OCI-LY7 (cell line): ENCODE measurements around the gene TMEM215. TPM values are rescaled to one million over a fixed set of nuclear protein-coding genes. Genes with fewer than 3 reads are reported as not detected.

Experiments
- BruUV-seq: library from RNA; stranded (reverse); fragments of 400-500 nt; replicated peaks from 2 replicates; lab custom pipeline; 2021; lab: Mats Ljungman, UMichigan
- CTCF ChIA-PET: fragments of 300-600 bp; sonication (Branson Sonifier 250); formaldehyde crosslinking; loops from one replicate; lab custom pipeline; 2022; ENCODE audit warnings: antibody characterized with exemption; ENCODE audit not compliant: unreplicated experiment; lab: Charles Lee
- POLR2A ChIA-PET: fragments of 300-600 bp; sonication (Branson Sonifier 250); formaldehyde crosslinking; loops from one replicate; lab custom pipeline; 2022; ENCODE audit warnings: antibody characterized with exemption; lab: Charles Lee
- DNase-seq: peaks from one replicate; pipeline ENCODE4 v3.0.0-alpha.2; 2015; ENCODE audit warnings: low spot score
- H2AFZ ChIP-seq: fragments of 200-600 bp; sonication (generic), shearing (Covaris generic); 2 replicates; pipeline ENCODE4 v1.6.1; 2014; ENCODE audit warnings: mild to moderate bottlenecking, antibody characterized with exemption, low read length, moderate library complexity
- H3K27ac ChIP-seq: fragments of 200-600 bp; sonication (generic); 2 replicates; pipeline ENCODE4 v1.5.1; 2014; ENCODE audit warnings: mixed run types, low read depth, mild to moderate bottlenecking, moderate library complexity, low read length, inconsistent platforms; ENCODE audit not compliant: poor library complexity, severe bottlenecking
- H3K36me3 ChIP-seq: fragments of 200-600 bp; sonication (generic); 2 replicates; pipeline ENCODE4 v1.6.1; 2014; ENCODE audit warnings: mild to moderate bottlenecking, antibody characterized with exemption, low read length, moderate library complexity, mixed read lengths; ENCODE audit not compliant: insufficient read depth
- H3K4me1 ChIP-seq: fragments of 200-600 bp; sonication (generic); 2 replicates; pipeline ENCODE4 v1.5.1; 2014; ENCODE audit warnings: mild to moderate bottlenecking, low read length; ENCODE audit not compliant: insufficient read depth, poor library complexity, severe bottlenecking
- H3K4me2 ChIP-seq: fragments of 200-600 bp; sonication (generic); 2 replicates; pipeline ENCODE4 v1.6.1; 2014; ENCODE audit warnings: mild to moderate bottlenecking, low read length
- H3K4me3 ChIP-seq: fragments of 200-600 bp; sonication (generic); 2 replicates; pipeline ENCODE4 v1.5.1; 2014; ENCODE audit warnings: mild to moderate bottlenecking, low read depth, low read length; ENCODE audit not compliant: poor library complexity, severe bottlenecking
- H3K79me2 ChIP-seq: fragments of 200-600 bp; sonication (generic); 2 replicates; pipeline ENCODE4 v1.6.1; 2016; ENCODE audit warnings: low read depth, mild to moderate bottlenecking, low read length, moderate library complexity, mixed read lengths; ENCODE audit not compliant: insufficient read depth
- H3K9me2 ChIP-seq: fragments of 200-600 bp; sonication (generic); 2 replicates; pipeline ENCODE4 v1.6.1; 2016; ENCODE audit warnings: mild to moderate bottlenecking, low read length, mixed read lengths; ENCODE audit not compliant: insufficient read depth
- H3K9me3 ChIP-seq: fragments of 200-600 bp; sonication (generic); 2 replicates; pipeline ENCODE4 v1.6.1; 2014; ENCODE audit warnings: mild to moderate bottlenecking, mixed run types, low read length, mixed read lengths
- H4K20me1 ChIP-seq: fragments of 200-600 bp; sonication (generic); 2 replicates; pipeline ENCODE4 v1.6.1; 2014; ENCODE audit warnings: mild to moderate bottlenecking, antibody characterized with exemption, low read length, moderate library complexity, mixed read lengths; ENCODE audit not compliant: insufficient read depth
- EZH2phosphoT487 ChIP-seq: fragments of 200-600 bp; sonication (generic); IDR thresholded peaks from 2 replicates; pipeline ENCODE4 v1.6.1; 2018; ENCODE audit warnings: low read depth, borderline replicate concordance, mild to moderate bottlenecking, mixed run types, antibody characterized with exemption, low read length, moderate library complexity, mixed read lengths
- intact Hi-C: fragments of 100-400 bp; cut with micrococcal nuclease; formaldehyde crosslinking; loops from one replicate; pipeline ENCODE4 v1.10.0; 2022; ENCODE audit not compliant: unreplicated experiment
- total RNA-seq, 2 experiments: library from RNA; depleted of rRNA in 1 of 2; stranded (reverse); fragments of >200 nt in 1 of 2; shearing (Covaris generic) in 1 of 2; gene quantifications; 2 replicates each; pipeline ENCODE4 v1.2.3, GENCODE V29; 2014 to 2022
- TF ChIP-seq, protein P1 (sequence below): fragments of 200-600 bp; sonication (generic); conservative IDR thresholded peaks from 2 replicates; pipeline ENCODE4 v1.5.1; 2014; ENCODE audit warnings: mild to moderate bottlenecking, antibody characterized with exemption, low read length, moderate library complexity, mixed read lengths

TMEM215 gene
- total RNA-seq, 2 experiments from 2014 or later, result not detected

DNA sequence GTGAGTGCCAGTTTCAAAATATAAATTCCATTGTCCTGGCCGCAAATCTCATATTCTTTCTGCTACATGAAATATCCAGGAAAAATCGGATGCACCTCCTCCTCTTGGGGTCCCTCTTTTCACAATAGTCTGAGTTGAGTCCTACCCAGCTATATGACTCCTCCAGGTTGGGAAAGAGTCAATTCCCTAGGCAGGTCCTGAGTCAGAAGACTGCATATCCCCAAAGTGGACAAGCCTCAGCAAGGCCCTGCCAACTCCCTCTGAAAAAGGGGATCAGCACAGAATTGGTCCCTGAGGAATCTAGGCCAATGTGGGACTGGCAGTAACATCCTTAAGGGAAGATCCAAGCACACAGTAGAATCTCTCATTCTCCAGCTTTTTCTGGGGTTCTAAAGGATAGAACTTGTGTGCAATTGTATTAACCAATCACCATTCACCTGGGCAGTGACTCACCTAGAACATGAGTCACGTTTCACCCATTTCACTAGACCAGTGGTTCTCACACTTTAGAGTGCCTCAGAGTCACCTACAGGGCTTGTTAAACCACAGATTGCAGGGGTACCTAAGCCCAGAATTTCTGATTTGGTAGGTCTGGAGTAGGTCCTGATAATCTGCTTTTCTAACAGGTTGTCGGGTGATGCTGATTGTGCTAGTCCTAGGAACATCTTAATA is 44.7 kb upstream of the TMEM215 start:
- Histone ChIP-seq H3K27ac (no peak overlapping the region), H2AFZ (no peak overlapping the region), H3K9me2 (no peaks in the 10 kb centered on the region), H3K79me2 (no peaks in the 10 kb centered on the region), H3K9me3 (no peaks in the 10 kb centered on the region), H3K4me2 (no peak overlapping the region), H3K4me3 (no peak overlapping the region), H3K36me3 (no peaks in the 10 kb centered on the region), H4K20me1 (no peaks in the 10 kb centered on the region), H3K4me1 (no peaks in the 10 kb centered on the region)
- no TSS peak for BruUV-seq
- CTCF ChIA-PET, result no interaction called here
- intact Hi-C loops, result no loop called here
- POLR2A ChIA-PET, result no interaction called here
- TF ChIP-seq, protein P1, sequence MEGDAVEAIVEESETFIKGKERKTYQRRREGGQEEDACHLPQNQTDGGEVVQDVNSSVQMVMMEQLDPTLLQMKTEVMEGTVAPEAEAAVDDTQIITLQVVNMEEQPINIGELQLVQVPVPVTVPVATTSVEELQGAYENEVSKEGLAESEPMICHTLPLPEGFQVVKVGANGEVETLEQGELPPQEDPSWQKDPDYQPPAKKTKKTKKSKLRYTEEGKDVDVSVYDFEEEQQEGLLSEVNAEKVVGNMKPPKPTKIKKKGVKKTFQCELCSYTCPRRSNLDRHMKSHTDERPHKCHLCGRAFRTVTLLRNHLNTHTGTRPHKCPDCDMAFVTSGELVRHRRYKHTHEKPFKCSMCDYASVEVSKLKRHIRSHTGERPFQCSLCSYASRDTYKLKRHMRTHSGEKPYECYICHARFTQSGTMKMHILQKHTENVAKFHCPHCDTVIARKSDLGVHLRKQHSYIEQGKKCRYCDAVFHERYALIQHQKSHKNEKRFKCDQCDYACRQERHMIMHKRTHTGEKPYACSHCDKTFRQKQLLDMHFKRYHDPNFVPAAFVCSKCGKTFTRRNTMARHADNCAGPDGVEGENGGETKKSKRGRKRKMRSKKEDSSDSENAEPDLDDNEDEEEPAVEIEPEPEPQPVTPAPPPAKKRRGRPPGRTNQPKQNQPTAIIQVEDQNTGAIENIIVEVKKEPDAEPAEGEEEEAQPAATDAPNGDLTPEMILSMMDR, result no peak
- TF ChIP-seq EZH2phosphoT487, result no peak
- no peak for DNase-seq

DNA sequence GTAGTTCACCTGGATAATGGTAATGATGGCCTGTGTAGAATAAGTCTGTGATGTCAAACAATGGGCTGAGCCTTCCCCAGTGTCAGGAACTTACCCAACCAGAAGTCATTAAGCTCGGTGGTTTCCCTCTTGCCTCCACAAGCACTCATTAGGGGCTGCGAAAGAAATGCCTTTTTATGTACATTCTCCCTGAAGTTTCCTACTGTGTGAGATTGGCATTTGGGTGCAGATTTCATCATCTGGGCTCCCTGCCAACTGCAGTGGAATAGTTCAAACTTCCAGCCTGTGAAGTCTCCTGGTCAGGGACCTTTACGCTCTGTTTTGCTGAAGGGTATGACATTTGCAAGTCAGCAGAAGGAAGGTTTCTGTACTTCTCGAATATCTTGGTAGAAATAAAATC is 41.6 kb upstream of the TMEM215 start:
- no peak for TF ChIP-seq EZH2phosphoT487
- TF ChIP-seq, protein P1, result no peak
- ChIA-PET CTCF (no interaction called here), POLR2A (no interaction called here)
- H4K20me1 ChIP-seq, result no peaks in the 10 kb centered on the region
- DNase-seq, result no peak
- H3K36me3 ChIP-seq, result no peaks in the 10 kb centered on the region
- no peaks in the 10 kb centered on the region for H3K9me3 ChIP-seq
- no peaks in the 10 kb centered on the region for H3K9me2 ChIP-seq
- intact Hi-C loops, result no loop called here
- H3K4me1 ChIP-seq, result no peaks in the 10 kb centered on the region
- H3K4me2 ChIP-seq, result no peak overlapping the region
- no TSS peak for BruUV-seq
- H3K79me2 ChIP-seq, result no peaks in the 10 kb centered on the region
- H2AFZ ChIP-seq, result no peak overlapping the region
- H3K27ac ChIP-seq, result no peak overlapping the region
- H3K4me3 ChIP-seq, result no peak overlapping the region

DNA sequence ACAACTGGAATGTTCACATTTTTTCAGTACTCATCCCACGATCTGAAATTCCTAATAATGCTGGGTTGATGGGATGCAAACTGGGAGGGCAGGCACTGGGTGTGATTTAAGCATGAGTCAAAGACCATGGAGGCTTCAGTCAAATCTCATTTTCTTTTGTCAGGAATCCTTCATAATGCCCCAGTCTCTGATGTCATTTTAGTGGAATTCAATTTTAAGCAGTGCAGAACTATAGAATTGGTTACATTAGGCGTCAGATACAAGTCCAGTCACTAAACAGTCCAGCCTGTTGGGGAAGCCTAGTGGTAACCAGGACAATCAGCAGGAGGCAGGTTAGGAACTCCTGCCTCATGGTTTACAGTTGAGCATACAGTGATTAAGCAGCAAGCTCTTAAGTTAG is 41.0 kb upstream of the TMEM215 start:
- TF ChIP-seq, protein P1, result no peak
- no peak for TF ChIP-seq EZH2phosphoT487
- no peaks in the 10 kb centered on the region for H3K9me2 ChIP-seq
- H3K27ac ChIP-seq, result no peak overlapping the region
- H3K36me3 ChIP-seq, result no peaks in the 10 kb centered on the region
- no peak overlapping the region for H2AFZ ChIP-seq
- no peaks in the 10 kb centered on the region for H3K79me2 ChIP-seq
- no peaks in the 10 kb centered on the region for H4K20me1 ChIP-seq
- no peaks in the 10 kb centered on the region for H3K9me3 ChIP-seq
- no peak overlapping the region for H3K4me3 ChIP-seq
- H3K4me2 ChIP-seq, result no peak overlapping the region
- ChIA-PET POLR2A (no interaction called here), CTCF (no interaction called here)
- H3K4me1 ChIP-seq, result no peaks in the 10 kb centered on the region
- DNase-seq, result no peak
- no TSS peak for BruUV-seq
- intact Hi-C loops, result no loop called here
